ENCODE measurements around the gene CDC42EP1.

DNA sequence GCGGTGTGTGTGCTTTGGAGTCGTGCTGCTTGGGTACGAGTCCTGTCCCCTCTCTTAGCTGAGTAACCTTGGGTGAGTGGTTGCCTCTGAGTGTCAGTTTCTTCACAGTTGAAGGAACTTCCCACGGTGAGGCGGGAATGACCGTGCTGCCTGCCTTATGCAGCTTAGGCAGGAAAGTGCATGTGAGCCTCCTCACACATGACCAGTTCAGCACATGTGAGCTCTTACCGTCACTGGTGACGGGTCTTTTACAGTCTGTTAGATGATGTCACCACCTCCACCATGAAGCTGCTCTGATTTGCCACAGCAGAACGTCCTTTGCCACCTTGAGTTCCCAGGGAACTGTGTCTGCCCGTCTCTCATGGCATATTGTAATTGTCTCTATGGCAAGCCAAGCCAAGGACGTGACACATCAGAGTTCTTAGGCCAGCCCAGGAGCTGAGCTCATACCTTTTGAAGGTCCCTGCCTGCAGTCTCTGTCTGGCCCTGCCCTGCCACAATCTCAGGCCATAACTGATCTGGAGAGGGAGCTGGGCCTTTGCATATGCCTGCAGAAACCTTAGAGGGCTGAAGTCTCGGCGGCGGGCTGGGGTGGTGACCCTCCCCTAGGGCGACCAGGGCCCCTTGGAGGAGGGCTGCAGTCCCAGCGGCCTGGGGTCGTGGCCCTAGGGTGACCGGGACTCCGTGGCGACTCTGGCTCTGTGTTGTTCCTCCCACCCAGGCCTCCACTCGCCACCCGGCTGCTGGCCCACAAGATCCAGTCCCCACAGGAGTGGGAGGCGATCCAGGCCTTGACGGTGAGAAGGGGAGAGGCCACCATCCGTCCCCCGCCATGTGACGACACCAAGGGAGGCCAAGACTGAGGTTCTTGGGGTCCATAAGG is 56.2 kb downstream of the CDC42EP1 start:
- no peak for TF ChIP-seq CTCF (IDR thresholded peaks at IDR 0.05)
- TF ChIP-seq POLR2A (IDR thresholded peaks at IDR 0.05), result no peak

Data from Peyer's patch (tissue), 4 donors.